ENCODE results near the gene CDK18. TPM values are rescaled to one million over a fixed set of nuclear protein-coding genes. Genes with fewer than 3 reads are reported as not detected.

The CDK18 gene
- total RNA-seq, 2 donors from 2014 or later = 11.1 to 16.2 TPM

- Histone ChIP-seq H3K9me3 (no peaks in the 10 kb centered on the region), H3K4me3 (no peak overlapping the region), H3K36me3 (no peaks in the 10 kb centered on the region), H3K27ac (peak overlapping the region in 1 of 2 donors; percentile 37), H3K4me1 (replicated peaks) (no peaks in the 10 kb centered on the region), H3K27me3 (replicated peaks; ENCODE audit: insufficient read depth) (no peaks in the 10 kb centered on the region)
- intact Hi-C loops (cut with DNase I) = loop anchor here (5.0 kb wide), 1 partner anchor 49 kb away; no protein-coding TSS in a partner anchor
- TF ChIP-seq POLR2AphosphoS5 (IDR thresholded peaks at IDR 0.05) (no peak), POLR2A (IDR thresholded peaks at IDR 0.05) (no peak), CTCF (IDR thresholded peaks at IDR 0.05) (no peak)
- no peak for DNase-seq (ENCODE audit: low spot score)
- WGBS = 93% methylated on average over 9 of the region's 9 CpGs
These were observed 77.0 kb downstream of the CDK18 start for GRCh38 chr1:205581321-205581980.

GRCh38 chr1:205582046-205582445, 77.6 kb downstream of the CDK18 start:
- no peaks in the 10 kb centered on the region for H3K36me3 ChIP-seq
- intact Hi-C loops (cut with DNase I) = loop anchor here (5.0 kb wide), 1 partner anchor 50 kb away; no protein-coding TSS in a partner anchor
- no peaks in the 10 kb centered on the region for H3K27me3 ChIP-seq (replicated peaks; ENCODE audit: insufficient read depth)
- H3K9me3 ChIP-seq = no peaks in the 10 kb centered on the region
- peak overlapping the region in 1 of 2 donors; percentile 37 for H3K27ac ChIP-seq
- TF ChIP-seq CTCF (IDR thresholded peaks at IDR 0.05) (no peak), POLR2AphosphoS5 (IDR thresholded peaks at IDR 0.05) (no peak), POLR2A (IDR thresholded peaks at IDR 0.05) (no peak)
- no peak overlapping the region for H3K4me3 ChIP-seq
- no peaks in the 10 kb centered on the region for H3K4me1 ChIP-seq (replicated peaks)
- no peak for DNase-seq (ENCODE audit: low spot score)
- WGBS = 56% methylated on average over 11 of the region's 11 CpGs

Small RNA genes within 50 kb of the gene (small RNA-seq; reads per million reads assigned to genes)
- gene RNU2-19P = 0 to 0.10 reads per million in 2 donors

Other genes with a start within 250 kb of the CDK18 start
- gene NUAK2, start 182.9 kb upstream of the CDK18 start, total RNA-seq = 10 to 100 TPM in 1 of 2 donors, 1 to 10 TPM in 1; 3.7 to 20.0 TPM
- 10 to 100 TPM in 1 of 2 donors, not detected in 1; 15.6 TPM for gene KLHDC8A, start 147.7 kb upstream of the CDK18 start, total RNA-seq
- 10 to 100 TPM in 1 of 2 donors, under 1 TPM in 1; 0.68 to 22.0 TPM for gene LEMD1, start 82.6 kb upstream of the CDK18 start, total RNA-seq
- 1 to 10 TPM in 1 of 2 donors, not detected in 1; 6.8 TPM for gene BLACAT1, start 48.6 kb upstream of the CDK18 start, total RNA-seq
- 10 to 100 TPM; 58.8 to 62.7 TPM for gene ELK4, start 127.3 kb downstream of the CDK18 start, total RNA-seq
- gene SLC45A3, start 175.8 kb downstream of the CDK18 start, total RNA-seq = 1,000 to 10,000 TPM in 1 of 2 donors, 100 to 1,000 TPM in 1; 505 to 1,326 TPM
- 100 to 1,000 TPM; 102 to 111 TPM for gene NUCKS1, start 245.5 kb downstream of the CDK18 start, total RNA-seq